ENCODE data around the gene NDUFA8. TPM values are rescaled to one million over a fixed set of nuclear protein-coding genes. Genes with fewer than 3 reads are reported as not detected.

NDUFA8 gene
- 10 to 100 TPM; 33.7 to 35.9 TPM for total RNA-seq

DNA sequence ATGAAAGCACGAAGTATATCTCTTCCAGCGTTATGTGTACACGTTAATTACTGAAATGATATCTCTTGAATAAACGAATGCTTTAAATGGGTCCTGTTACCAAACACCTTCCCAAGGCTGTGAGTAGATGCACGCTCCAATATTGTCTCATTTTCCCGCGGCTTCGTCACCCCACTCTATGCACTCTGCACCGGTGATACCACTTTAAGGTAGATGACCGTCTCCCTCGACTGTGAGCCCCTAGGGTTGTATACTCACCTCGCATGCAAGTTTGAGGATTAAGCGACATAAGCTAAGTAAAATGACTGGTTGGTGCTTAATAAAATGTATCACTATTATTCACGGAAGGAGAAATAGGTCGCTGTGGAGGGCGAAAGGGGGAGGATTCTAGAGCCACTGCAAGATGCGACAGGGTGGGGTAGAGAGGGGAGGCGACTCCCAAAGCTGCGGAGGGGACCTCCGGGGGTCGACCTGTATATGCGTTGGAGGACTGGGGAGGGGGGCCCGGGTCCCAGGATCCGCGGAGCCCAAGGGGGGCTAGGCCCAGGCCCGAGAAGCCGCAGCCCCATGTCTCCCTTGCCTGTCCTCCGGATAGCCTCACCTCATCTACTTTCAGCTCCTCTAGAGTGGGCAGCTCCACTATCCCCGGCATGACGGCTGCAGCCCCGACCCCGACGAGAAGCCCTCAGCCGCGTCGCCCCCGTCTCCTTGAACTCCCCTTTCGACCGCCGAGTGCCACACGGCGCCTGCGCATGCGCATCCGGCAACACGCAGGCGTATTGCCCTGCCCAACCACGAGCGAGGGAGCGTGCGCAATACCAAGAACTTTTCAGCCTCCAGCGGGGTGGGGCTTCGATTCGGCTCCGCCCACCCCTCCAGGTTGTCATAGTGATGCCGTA, at the start of gene NDUFA8, which contains the start of gene MORN5:
Gene NDUFA8, minus strand, starts transcription at position 754 of the 899 bp plus-strand sequence. Its CDS starts 102 bp downstream, at position 652.
Gene MORN5, plus strand, starts transcription at position 883 of the 899 bp plus-strand sequence. CDS start 65 bp downstream, outside the sequence.
- CTCF ChIA-PET: interaction anchor here (0.6 to 1.0 kb wide), 3 partner anchors 13 to 707 kb away, joined by 3 to 4 read pairs (median 3); no protein-coding TSS in a partner anchor
- peak within 1 kb of the TSS; percentile 88 for H3K4me3 Mint-ChIP-seq
- H3K36me3 Mint-ChIP-seq (ENCODE audit: low read depth): peaks cover 3% of the 10 kb centered on the region
- POLR2A ChIA-PET: no interaction called here
- H3K27ac Mint-ChIP-seq: peak within 1 kb of the TSS; percentile 88
- DNase-seq: peak; percentile 96
- H3K27me3 Mint-ChIP-seq: peaks cover 17% of the 10 kb centered on the region
- H3K4me1 Mint-ChIP-seq: peaks cover 35% of the 10 kb centered on the region
- H3K9me3 Mint-ChIP-seq: peaks cover 6% of the 10 kb centered on the region

DNA sequence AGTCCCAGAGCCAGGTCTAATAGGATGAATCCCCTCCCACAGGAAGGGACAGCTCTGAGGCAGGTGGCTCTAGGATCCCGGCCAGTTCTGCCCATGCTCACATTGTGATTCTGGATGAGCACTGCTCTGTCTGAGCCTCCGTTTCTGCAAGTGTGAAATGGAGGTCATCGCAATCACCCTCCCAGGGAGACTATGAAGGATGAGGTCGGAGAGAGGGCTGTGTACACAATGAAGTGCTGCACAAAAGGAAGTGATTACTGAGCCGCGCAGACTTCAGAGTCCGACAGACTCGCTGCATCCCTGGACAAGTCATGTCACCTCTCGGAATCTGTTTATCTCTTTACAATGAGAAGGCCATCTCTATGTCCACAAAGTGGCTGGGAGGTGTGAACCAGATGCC, 47.5 kb upstream of the NDUFA8 start:
- Mint-ChIP-seq H3K9me3 (no peaks in the 10 kb centered on the region), H3K4me1 (no peaks in the 10 kb centered on the region), H3K27me3 (peaks cover 18% of the 10 kb centered on the region), H3K36me3 (ENCODE audit: low read depth) (no peaks in the 10 kb centered on the region), H3K27ac (no peak overlapping the region), H3K4me3 (no peak overlapping the region)
- CTCF ChIA-PET: interaction anchor here (1.3 kb wide), 1 partner anchor 82 kb away, joined by 5 read pairs; no protein-coding TSS in a partner anchor
- DNase-seq: no peak
- POLR2A ChIA-PET: interaction anchor here (0.5 kb wide), 1 partner anchor 22 kb away, joined by 3 read pairs; no protein-coding TSS in a partner anchor

DNA sequence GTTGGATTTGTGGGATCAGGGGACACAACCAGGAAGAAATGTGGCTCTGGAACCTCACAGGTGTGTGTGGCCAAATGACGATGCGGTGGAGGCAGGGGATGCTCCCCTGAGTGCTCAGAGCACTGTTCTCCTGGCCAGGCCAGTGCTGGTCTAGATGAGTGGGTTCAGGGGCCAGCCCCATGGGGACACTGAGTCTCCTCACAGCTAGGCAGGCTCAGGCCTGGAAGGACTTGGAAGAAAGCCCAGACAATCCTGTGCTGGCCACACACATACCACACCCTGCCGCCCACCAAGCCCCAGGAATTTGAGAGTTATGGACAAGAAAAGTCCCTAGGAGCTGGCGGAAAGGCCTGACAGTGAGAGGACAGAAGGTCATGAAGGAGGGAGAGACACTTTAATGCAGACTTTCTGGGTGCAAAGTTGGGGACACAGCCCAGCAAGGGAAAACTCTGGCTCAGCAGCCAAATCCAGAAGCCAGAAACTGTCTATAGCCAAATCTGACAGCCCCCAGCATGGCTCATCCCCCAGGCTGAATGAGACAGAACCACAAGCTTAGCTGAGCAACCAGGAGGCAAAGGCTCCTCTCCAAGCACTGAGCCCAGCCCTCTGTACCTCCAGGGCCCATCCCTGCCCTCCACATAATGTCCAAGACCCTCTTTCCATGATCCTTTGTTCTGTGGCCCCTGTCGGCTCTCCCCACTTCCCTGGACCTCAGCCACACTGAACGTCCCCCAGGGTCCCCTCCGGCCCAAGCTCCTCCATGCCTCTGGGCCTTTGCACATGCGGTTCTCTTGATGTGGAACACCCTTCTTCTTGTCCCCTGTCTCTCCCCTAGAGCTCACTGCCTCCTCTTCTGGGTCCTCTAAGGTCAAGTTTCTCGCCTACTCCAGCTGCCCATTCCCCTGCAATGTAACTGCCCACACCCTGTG, 46.8 kb upstream of the NDUFA8 start:
- Mint-ChIP-seq H3K4me1 (no peaks in the 10 kb centered on the region), H3K9me3 (no peaks in the 10 kb centered on the region), H3K27me3 (peaks cover 11% of the 10 kb centered on the region), H3K36me3 (ENCODE audit: low read depth) (no peaks in the 10 kb centered on the region), H3K27ac (no peak overlapping the region), H3K4me3 (no peak overlapping the region)
- ChIA-PET POLR2A (no interaction called here), CTCF (interaction anchor here (1.3 kb wide), 1 partner anchor 81 kb away, joined by 5 read pairs; no protein-coding TSS in a partner anchor)
- DNase-seq: no peak

DNA sequence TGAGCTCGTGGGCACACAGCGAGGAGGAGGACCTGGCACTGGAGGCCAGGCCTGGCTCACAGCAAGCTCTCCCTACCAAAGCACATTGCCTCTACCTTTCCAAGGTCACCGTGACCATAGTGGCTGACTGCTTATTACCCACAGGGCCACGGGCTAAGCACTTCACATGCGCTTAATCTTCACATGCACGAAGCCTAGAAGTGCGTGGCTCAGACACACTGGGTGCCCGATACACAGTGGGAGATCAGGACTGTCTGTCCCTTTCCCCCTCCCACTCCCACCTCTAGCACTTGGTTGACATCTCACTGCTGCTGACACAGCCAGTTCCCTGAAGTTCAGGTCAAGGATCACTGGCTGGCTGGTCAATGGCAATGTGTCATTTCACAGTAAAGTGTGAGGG, 45.6 kb upstream of the NDUFA8 start:
- Mint-ChIP-seq H3K4me3 (no peak overlapping the region), H3K27me3 (peaks cover 2% of the 10 kb centered on the region), H3K4me1 (no peaks in the 10 kb centered on the region), H3K9me3 (no peaks in the 10 kb centered on the region), H3K36me3 (ENCODE audit: low read depth) (no peaks in the 10 kb centered on the region), H3K27ac (no peak overlapping the region)
- DNase-seq: no peak
- POLR2A ChIA-PET: no interaction called here
- CTCF ChIA-PET: interaction anchor here (1.1 kb wide), 1 partner anchor 18 kb away, joined by 3 read pairs; no protein-coding TSS in a partner anchor

DNA sequence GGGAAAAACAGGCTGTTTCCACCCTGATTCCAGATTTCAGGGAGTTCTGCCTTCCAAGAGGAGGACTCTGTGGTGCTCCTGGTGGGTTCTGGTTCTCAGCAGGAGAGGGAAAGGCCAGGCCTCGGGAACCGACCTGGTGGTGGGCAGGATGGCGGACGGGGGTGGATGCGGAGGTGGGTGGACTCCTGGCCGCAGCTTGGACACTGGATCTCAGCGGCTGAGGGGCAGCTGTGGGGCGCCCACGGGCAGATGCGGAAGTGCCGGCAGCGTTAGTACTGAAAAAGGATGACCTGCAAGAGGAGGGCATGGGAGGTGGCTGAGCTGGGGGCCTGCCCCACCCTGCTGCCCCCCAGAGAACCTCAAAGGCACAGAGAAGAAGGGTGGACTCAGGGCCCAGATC, 44.9 kb upstream of the NDUFA8 start:
- no peak for DNase-seq
- no peak overlapping the region for H3K4me3 Mint-ChIP-seq
- CTCF ChIA-PET: interaction anchor here (1.1 kb wide), 1 partner anchor 17 kb away, joined by 3 read pairs; no protein-coding TSS in a partner anchor
- no peaks in the 10 kb centered on the region for H3K27me3 Mint-ChIP-seq
- no peaks in the 10 kb centered on the region for H3K4me1 Mint-ChIP-seq
- POLR2A ChIA-PET: no interaction called here
- H3K9me3 Mint-ChIP-seq: no peaks in the 10 kb centered on the region
- H3K27ac Mint-ChIP-seq: no peak overlapping the region
- H3K36me3 Mint-ChIP-seq (ENCODE audit: low read depth): no peaks in the 10 kb centered on the region

DNA sequence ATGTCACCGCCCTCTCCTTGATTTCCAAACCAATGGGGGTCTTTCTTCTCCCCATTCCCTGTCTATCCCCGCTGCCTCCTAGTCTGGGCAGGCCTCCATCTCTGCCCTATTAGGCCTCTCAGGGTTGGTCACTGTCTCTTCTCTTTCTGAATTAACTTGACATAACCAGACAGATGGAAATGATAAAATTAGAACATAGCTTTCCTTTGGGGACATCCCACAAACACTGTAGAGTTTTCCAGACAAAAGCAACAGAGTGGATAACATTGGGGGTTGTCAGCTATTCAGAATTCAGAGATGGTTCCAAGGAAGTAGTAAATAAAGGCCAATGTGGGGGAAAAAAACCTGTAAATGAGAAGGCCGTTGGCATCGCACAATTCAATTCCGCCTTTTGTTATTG, 44.5 kb upstream of the NDUFA8 start:
- Mint-ChIP-seq H3K36me3 (ENCODE audit: low read depth) (no peaks in the 10 kb centered on the region), H3K27me3 (no peaks in the 10 kb centered on the region), H3K4me1 (no peaks in the 10 kb centered on the region), H3K4me3 (no peak overlapping the region), H3K27ac (no peak overlapping the region), H3K9me3 (no peaks in the 10 kb centered on the region)
- CTCF ChIA-PET: interaction anchor here (0.6 to 1.1 kb wide), 2 partner anchors 17 to 37 kb away, joined by 3 read pairs; no protein-coding TSS in a partner anchor
- no peak for DNase-seq
- POLR2A ChIA-PET: no interaction called here

DNA sequence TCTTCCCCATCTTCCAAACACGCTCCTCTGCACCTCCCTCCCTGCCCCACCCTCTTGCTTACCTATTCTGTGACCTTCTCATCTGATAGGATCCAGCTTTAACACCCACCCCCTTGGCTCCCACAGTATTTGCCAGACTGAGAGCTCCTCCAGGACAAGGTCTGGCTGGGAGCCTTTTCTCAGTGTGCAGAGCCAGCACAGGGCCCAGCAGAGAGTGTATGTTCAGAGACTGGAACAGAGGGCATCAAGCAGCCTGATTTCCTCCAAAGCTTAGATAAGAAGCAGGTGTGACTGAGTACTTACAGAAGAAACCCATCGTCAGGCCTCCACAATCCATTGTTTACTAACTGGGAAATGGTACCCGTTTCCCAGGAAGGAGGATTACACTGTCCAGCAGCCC, 42.5 kb upstream of the NDUFA8 start:
- POLR2A ChIA-PET: no interaction called here
- no peaks in the 10 kb centered on the region for H3K36me3 Mint-ChIP-seq (ENCODE audit: low read depth)

DNA sequence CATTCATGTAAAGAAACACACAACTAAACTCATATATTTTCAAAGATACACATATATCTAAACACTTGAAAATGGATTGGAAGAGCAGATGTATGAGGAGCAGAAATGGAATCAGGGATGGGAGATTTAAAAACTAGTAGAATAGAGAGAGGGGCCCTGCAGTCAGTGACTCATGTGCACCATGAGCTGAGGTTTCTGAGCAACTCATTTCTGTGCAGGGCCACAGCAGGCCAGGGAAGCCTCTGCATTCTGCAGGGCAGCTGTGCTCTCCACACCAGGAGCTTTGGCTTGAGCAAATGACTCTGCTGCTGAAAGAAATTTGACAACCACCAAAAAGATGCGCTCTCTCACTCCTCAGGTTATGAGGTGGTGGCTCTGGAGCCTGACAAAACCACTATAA, 42.1 kb upstream of the NDUFA8 start:
- Mint-ChIP-seq H3K9me3 (no peaks in the 10 kb centered on the region), H3K27ac (no peak overlapping the region), H3K4me3 (no peak overlapping the region), H3K36me3 (ENCODE audit: low read depth) (no peaks in the 10 kb centered on the region), H3K27me3 (no peaks in the 10 kb centered on the region), H3K4me1 (no peaks in the 10 kb centered on the region)
- ChIA-PET CTCF (no interaction called here), POLR2A (no interaction called here)
- DNase-seq: no peak

More for the DNA sequence above, 42.5 kb upstream of the NDUFA8 start:
- H3K27me3 Mint-ChIP-seq: no peaks in the 10 kb centered on the region
- H3K9me3 Mint-ChIP-seq: no peaks in the 10 kb centered on the region
- CTCF ChIA-PET: no interaction called here
- no peak overlapping the region for H3K4me3 Mint-ChIP-seq
- H3K4me1 Mint-ChIP-seq: no peaks in the 10 kb centered on the region
- DNase-seq: no peak
- H3K27ac Mint-ChIP-seq: no peak overlapping the region

DNA sequence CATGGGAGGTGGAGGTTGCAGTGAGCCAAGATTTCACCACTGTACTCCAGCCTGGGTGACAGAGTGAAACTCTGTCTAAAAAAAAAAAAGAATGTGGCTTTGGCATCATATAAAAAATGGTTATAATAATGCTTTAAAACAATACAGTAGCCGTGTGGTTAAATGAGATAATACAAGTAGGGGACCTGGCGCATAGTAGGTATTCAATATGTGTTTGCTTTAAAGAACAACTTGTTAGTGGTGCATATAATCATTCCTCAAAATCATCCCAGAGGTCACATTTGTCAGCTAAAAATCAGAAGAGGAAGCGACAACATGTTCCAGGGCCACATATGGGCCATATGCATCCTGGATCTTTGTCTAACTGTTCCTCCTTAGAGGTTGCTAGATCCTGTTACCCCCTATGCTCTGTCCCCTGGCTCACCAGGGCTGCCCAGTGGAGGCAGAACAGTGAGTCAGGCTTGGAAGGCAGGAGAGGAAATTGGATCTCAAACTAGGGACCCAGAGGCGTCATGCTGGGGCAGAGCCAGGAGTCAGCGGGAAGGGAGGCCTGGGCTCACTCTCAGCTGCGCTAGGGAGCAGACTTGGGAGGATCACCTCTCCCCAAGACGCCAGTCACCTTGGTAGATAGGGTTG, 41.5 kb upstream of the NDUFA8 start:
- no peaks in the 10 kb centered on the region for H3K27me3 Mint-ChIP-seq
- H3K4me3 Mint-ChIP-seq: no peak overlapping the region
- no peaks in the 10 kb centered on the region for H3K36me3 Mint-ChIP-seq (ENCODE audit: low read depth)
- H3K9me3 Mint-ChIP-seq: no peaks in the 10 kb centered on the region
- ChIA-PET CTCF (no interaction called here), POLR2A (no interaction called here)
- no peak overlapping the region for H3K27ac Mint-ChIP-seq
- H3K4me1 Mint-ChIP-seq: no peaks in the 10 kb centered on the region
- no peak for DNase-seq

DNA sequence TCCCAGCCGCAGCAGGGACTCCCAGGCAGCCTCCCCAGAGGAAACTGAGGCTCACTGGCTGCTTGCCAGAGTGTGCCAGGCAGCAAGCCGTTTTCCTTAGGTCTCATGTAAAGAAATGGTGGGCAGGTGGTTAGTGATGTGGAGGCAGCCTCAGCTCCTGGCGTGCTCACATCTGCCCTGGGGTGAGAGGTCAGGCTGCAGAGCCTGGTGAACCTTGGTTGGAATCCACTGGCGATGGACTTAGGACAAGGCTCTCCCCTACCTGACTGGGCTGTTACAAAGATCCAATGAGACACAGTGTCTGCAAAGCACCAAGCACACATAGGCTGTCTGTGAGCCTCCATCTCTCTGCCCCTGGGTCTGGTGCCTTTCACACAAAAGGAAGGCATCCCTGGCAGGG, 38.3 kb upstream of the NDUFA8 start:
- no peak overlapping the region for H3K27ac Mint-ChIP-seq
- H3K4me1 Mint-ChIP-seq: no peaks in the 10 kb centered on the region
- H3K36me3 Mint-ChIP-seq (ENCODE audit: low read depth): no peaks in the 10 kb centered on the region
- DNase-seq: no peak
- H3K4me3 Mint-ChIP-seq: no peak overlapping the region
- H3K9me3 Mint-ChIP-seq: no peaks in the 10 kb centered on the region
- POLR2A ChIA-PET: no interaction called here
- H3K27me3 Mint-ChIP-seq: peaks cover 2% of the 10 kb centered on the region
- CTCF ChIA-PET: interaction anchor here (0.9 kb wide), 1 partner anchor 73 kb away, joined by 4 read pairs; no protein-coding TSS in a partner anchor

DNA sequence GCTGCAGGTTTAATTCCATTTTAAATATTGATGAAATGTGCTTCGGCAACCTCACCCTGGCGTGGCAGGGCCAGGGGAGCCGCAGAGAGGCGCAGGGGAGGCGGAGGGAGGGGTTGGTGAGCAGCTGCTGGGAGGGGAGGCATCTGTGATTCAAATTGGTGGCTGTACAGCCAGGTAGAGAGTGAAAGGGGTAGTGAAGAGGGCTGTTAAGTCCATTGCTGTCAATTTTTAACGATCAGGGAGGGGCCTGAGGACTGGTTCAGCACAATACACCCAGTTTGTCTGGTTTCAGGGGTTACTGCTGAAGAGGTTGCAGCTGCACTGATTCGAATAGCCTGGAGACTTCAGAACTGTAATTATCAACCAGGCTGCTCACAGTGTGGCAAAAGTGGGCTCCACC, 37.8 kb upstream of the NDUFA8 start:
- H3K36me3 Mint-ChIP-seq (ENCODE audit: low read depth): no peaks in the 10 kb centered on the region
- no peak overlapping the region for H3K27ac Mint-ChIP-seq
- H3K4me1 Mint-ChIP-seq: no peaks in the 10 kb centered on the region
- H3K4me3 Mint-ChIP-seq: no peak overlapping the region
- peaks cover 2% of the 10 kb centered on the region for H3K27me3 Mint-ChIP-seq
- H3K9me3 Mint-ChIP-seq: no peaks in the 10 kb centered on the region
- ChIA-PET POLR2A (no interaction called here), CTCF (interaction anchor here (0.9 kb wide), 1 partner anchor 73 kb away, joined by 4 read pairs; no protein-coding TSS in a partner anchor)
- no peak for DNase-seq

DNA sequence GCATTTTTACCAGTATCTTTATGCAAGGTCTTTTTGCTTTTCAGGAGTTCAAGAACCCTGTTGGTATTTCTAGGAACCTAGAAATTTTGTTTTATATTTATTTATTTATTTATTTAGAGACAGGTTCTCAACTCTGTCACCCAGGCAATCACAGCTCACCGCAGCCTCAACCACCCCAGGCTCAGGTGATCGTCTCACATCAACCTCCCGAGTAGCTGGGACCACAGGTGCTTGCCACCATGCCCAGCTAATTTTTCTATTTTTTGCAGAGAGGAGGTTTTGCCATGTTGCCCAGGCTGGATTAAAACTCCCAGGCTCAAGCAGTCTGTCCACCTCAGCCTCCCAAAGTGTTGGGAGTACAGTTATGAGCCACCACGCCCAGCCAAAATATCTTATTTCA, 36.3 kb upstream of the NDUFA8 start:
- no peak for DNase-seq
- Mint-ChIP-seq H3K4me3 (no peak overlapping the region), H3K27ac (no peak overlapping the region), H3K4me1 (no peaks in the 10 kb centered on the region), H3K36me3 (ENCODE audit: low read depth) (no peaks in the 10 kb centered on the region), H3K27me3 (peaks cover 2% of the 10 kb centered on the region), H3K9me3 (no peaks in the 10 kb centered on the region)
- ChIA-PET POLR2A (no interaction called here), CTCF (no interaction called here)
